ENCODE measurements around the gene TRPV5.

- no peak for TF ChIP-seq CTCF (IDR thresholded peaks at IDR 0.05)
- TF ChIP-seq POLR2A (IDR thresholded peaks at IDR 0.05): no peak
Observed at GRCh38 chr7:142868986-142869415, 64.5 kb downstream of the TRPV5 start.
